HEK293T (cell line): ENCODE data around the gene THAP11.

Source experiments
- BHLHE40 ChIP-seq: fragments of 450-650 bp; IDR thresholded peaks from 2 replicates; pipeline ENCODE4 v1.6.1; 2016; ENCODE audit warnings: mild to moderate bottlenecking, moderate library complexity, borderline replicate concordance
- ELF4 ChIP-seq: fragments of 450-650 bp; IDR thresholded peaks from 2 replicates; pipeline ENCODE4 v1.6.1; 2017; ENCODE audit warnings: antibody characterized with exemption
- HDGF ChIP-seq: fragments of 450-650 bp; IDR thresholded peaks from 2 replicates; pipeline ENCODE4 v1.6.1; 2017; ENCODE audit warnings: antibody characterized with exemption, borderline replicate concordance
- LEF1 ChIP-seq: fragments of 450-650 bp; IDR thresholded peaks from 2 replicates; pipeline ENCODE4 v1.6.1; 2017; ENCODE audit warnings: mild to moderate bottlenecking, borderline replicate concordance
- NFRKB ChIP-seq: fragments of 450-650 bp; IDR thresholded peaks from 2 replicates; pipeline ENCODE4 v1.6.1; 2016; ENCODE audit warnings: mild to moderate bottlenecking, moderate library complexity
- SP1 ChIP-seq: fragments of 450-650 bp; IDR thresholded peaks from 2 replicates; pipeline ENCODE4 v1.6.1; 2017
- SUZ12 ChIP-seq: fragments of 450-650 bp; IDR thresholded peaks from 2 replicates; pipeline ENCODE4 v1.6.1; 2016; ENCODE audit warnings: mild to moderate bottlenecking
- TARDBP ChIP-seq: fragments of 450-650 bp; IDR thresholded peaks from 2 replicates; pipeline ENCODE4 v1.6.1; 2016
- TF ChIP-seq, protein P1 (sequence below): fragments of 450-650 bp; IDR thresholded peaks from 2 replicates; pipeline ENCODE4 v1.6.1; 2016

DNA sequence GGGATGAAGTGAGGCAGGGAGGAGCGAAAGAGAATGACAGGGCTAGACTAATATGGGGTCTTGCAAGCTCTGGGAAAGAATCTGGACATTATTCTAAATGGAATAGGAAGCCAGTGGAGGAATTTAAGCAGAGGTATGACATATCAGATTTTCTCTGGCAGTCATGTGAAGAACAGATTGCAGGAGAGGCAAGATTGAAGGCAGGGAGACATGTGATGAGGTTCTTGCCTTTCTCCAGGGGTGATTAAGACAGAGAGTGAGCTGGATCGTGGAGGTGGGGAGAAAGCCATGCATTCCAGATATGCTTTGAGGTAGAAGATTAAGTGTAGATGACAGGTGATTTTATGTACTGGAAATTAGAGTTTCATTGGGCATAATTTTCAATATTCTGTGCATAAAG is 4.3 kb upstream of the THAP11 start:
- no peak for TF ChIP-seq SUZ12
- TF ChIP-seq SP1 = no peak
- no peak for TF ChIP-seq NFRKB
- TF ChIP-seq HDGF = no peak
- TF ChIP-seq BHLHE40 = no peak
- TF ChIP-seq TARDBP = no peak
- TF ChIP-seq, protein P1, sequence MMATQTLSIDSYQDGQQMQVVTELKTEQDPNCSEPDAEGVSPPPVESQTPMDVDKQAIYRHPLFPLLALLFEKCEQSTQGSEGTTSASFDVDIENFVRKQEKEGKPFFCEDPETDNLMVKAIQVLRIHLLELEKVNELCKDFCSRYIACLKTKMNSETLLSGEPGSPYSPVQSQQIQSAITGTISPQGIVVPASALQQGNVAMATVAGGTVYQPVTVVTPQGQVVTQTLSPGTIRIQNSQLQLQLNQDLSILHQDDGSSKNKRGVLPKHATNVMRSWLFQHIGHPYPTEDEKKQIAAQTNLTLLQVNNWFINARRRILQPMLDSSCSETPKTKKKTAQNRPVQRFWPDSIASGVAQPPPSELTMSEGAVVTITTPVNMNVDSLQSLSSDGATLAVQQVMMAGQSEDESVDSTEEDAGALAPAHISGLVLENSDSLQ = no peak
- TF ChIP-seq ELF4 = no peak
- TF ChIP-seq LEF1 = no peak
